Esophagus squamous epithelium (tissue), 5 donors: Measurements from ENCODE around the gene TDRD9. TPM values are rescaled to one million over a fixed set of nuclear protein-coding genes. Genes with fewer than 3 reads are reported as not detected.

Experiments
- DNase-seq: peaks from one replicate; lab custom pipeline; 2025; lab: John Stamatoyannopoulos, UW
- H3K27ac ChIP-seq, 4 donors: fragments of 200-600 bp; sonication (generic); one replicate each; pipeline ENCODE4 v1.5.1; 2016 to 2019; ENCODE audit warnings: mild to moderate bottlenecking in 1 of 4
- H3K27me3 ChIP-seq, 4 donors: fragments of 200-600 bp; sonication (generic); 1 replicate in 3 of 4; 2 replicates in 1 of 4; pipeline versions ENCODE4 v1.5.1 to v1.6.0; 2017 to 2021; ENCODE audit warnings: antibody characterized with exemption in 1 of 4
- H3K36me3 ChIP-seq, 3 donors: fragments of 200-600 bp; sonication (generic); one replicate each; pipeline ENCODE4 v1.5.1; 2016 to 2019
- H3K4me1 ChIP-seq, 3 donors: fragments of 200-600 bp; sonication (generic); one replicate each; pipeline ENCODE4 v1.5.1; 2017 to 2019
- H3K4me3 ChIP-seq, 4 donors: fragments of 200-600 bp; sonication (generic); 1 replicate in 3 of 4; 2 replicates in 1 of 4; pipeline ENCODE4 v1.5.1; 2016 to 2019; ENCODE audit warnings: mild to moderate bottlenecking in 2 of 4, moderate library complexity in 1 of 4
- H3K9me3 ChIP-seq, 3 donors: fragments of 200-600 bp; sonication (generic); one replicate each; pipeline ENCODE4 v1.5.1; 2016 to 2019
- POLR2A ChIP-seq, 4 donors: fragments of 450-650 bp; IDR thresholded peaks; one replicate each; pipeline ENCODE4 v1.6.1; 2017; ENCODE audit warnings: antibody characterized with exemption in 4 of 4, mild to moderate bottlenecking in 4 of 4, moderate library complexity in 3 of 4
- WGBS, 2 donors: methylation state at CpG; one replicate each; pipeline ENCODE4 v1.1.5; 2018; 5-methylcytosine and 5-hydroxymethylcytosine counted together
- intact Hi-C: fragments of 100-400 bp; cut with DNase I; formaldehyde crosslinking; loops from one replicate; pipeline ENCODE4 v1.15.0; 2022
- total RNA-seq, 4 donors: library from RNA; depleted of rRNA; stranded (reverse); fragments of >200 nt; gene quantifications; one replicate each; pipeline ENCODE4 v1.1.0, GENCODE V29; 2016
- TF ChIP-seq, protein P1 (sequence below), 6 experiments: fragments of 450-650 bp in 4 of 6; fragments of 200-600 bp in 2 of 6; sonication (generic) in 2 of 6; IDR thresholded peaks; one replicate each; pipeline ENCODE4 v1.5.1; 2016 to 2019; ENCODE audit warnings: antibody characterized with exemption in 6 of 6, mild to moderate bottlenecking in 4 of 6, moderate library complexity in 4 of 6
- donor health status: DM: yes; HTN: yes; CAD: no.

The TDRD9 gene
- total RNA-seq, 4 donors from 2014 or later = 0.09 to 6.0 (median 0.74) TPM

GRCh38 chr14:103905842-103906456 is 22.3 kb upstream of the TDRD9 start:
- no peaks in the 10 kb centered on the region for H3K27me3 ChIP-seq
- H3K36me3 ChIP-seq = peaks cover 0 to 3% (median 0%) of the 10 kb centered on the region in 3 donors
- no peak for DNase-seq
- 47 to 62% methylated on average over 12 to 15 of the region's 22 CpGs for WGBS, 2 donors
- no peak overlapping the region for H3K27ac ChIP-seq
- H3K9me3 ChIP-seq = no peaks in the 10 kb centered on the region
- intact Hi-C loops = loop anchor here (5.0 kb wide), 1 partner anchor 99 kb away; no protein-coding TSS in a partner anchor
- peaks cover 0 to 19% (median 11%) of the 10 kb centered on the region in 3 donors for H3K4me1 ChIP-seq
- no peak for TF ChIP-seq POLR2A (IDR thresholded peaks at IDR 0.05)
- TF ChIP-seq, protein P1, sequence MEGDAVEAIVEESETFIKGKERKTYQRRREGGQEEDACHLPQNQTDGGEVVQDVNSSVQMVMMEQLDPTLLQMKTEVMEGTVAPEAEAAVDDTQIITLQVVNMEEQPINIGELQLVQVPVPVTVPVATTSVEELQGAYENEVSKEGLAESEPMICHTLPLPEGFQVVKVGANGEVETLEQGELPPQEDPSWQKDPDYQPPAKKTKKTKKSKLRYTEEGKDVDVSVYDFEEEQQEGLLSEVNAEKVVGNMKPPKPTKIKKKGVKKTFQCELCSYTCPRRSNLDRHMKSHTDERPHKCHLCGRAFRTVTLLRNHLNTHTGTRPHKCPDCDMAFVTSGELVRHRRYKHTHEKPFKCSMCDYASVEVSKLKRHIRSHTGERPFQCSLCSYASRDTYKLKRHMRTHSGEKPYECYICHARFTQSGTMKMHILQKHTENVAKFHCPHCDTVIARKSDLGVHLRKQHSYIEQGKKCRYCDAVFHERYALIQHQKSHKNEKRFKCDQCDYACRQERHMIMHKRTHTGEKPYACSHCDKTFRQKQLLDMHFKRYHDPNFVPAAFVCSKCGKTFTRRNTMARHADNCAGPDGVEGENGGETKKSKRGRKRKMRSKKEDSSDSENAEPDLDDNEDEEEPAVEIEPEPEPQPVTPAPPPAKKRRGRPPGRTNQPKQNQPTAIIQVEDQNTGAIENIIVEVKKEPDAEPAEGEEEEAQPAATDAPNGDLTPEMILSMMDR (IDR thresholded peaks at IDR 0.05) = no peak
- H3K4me3 ChIP-seq = no peak overlapping the region

- intact Hi-C loops = loop anchor here (5.0 kb wide), 1 partner anchor 101 kb away; no protein-coding TSS in a partner anchor
- 90 to 94% methylated on average over 4 of the region's 4 CpGs for WGBS, 2 donors
Measured at GRCh38 chr14:103908580-103908979, 19.7 kb upstream of the TDRD9 start.

GRCh38 chr14:103909531-103910261 is 18.6 kb upstream of the TDRD9 start:
- Histone ChIP-seq H3K27me3 (no peaks in the 10 kb centered on the region), H3K9me3 (no peaks in the 10 kb centered on the region), H3K4me3 (peak overlapping the region in 1 of 4 donors; percentile 46), H3K27ac (peak overlapping the region; percentile 21 to 66 (median 39)), H3K36me3 (peaks cover 0 to 41% (median 14%) of the 10 kb centered on the region in 3 donors), H3K4me1 (peaks cover 0 to 15% (median 11%) of the 10 kb centered on the region in 3 donors)
- TF ChIP-seq, protein P1 (IDR thresholded peaks at IDR 0.05) = no peak
- TF ChIP-seq POLR2A (IDR thresholded peaks at IDR 0.05) = no peak
- intact Hi-C loops = loop anchor here (5.0 kb wide), 1 partner anchor 102 kb away; no protein-coding TSS in a partner anchor
- 61 to 76% methylated on average over 9 to 19 of the region's 26 CpGs for WGBS, 2 donors
- DNase-seq = no peak

More at GRCh38 chr14:103908580-103908979, 19.7 kb upstream of the TDRD9 start:
- Histone ChIP-seq H3K27me3 (no peaks in the 10 kb centered on the region), H3K27ac (no peak overlapping the region), H3K36me3 (peaks cover 0 to 30% (median 7%) of the 10 kb centered on the region in 3 donors), H3K9me3 (no peaks in the 10 kb centered on the region), H3K4me3 (no peak overlapping the region), H3K4me1 (peaks cover 0 to 15% (median 11%) of the 10 kb centered on the region in 3 donors)
- TF ChIP-seq POLR2A (IDR thresholded peaks at IDR 0.05) = no peak
- TF ChIP-seq, protein P1 (IDR thresholded peaks at IDR 0.05) = no peak
- DNase-seq = no peak

DNA sequence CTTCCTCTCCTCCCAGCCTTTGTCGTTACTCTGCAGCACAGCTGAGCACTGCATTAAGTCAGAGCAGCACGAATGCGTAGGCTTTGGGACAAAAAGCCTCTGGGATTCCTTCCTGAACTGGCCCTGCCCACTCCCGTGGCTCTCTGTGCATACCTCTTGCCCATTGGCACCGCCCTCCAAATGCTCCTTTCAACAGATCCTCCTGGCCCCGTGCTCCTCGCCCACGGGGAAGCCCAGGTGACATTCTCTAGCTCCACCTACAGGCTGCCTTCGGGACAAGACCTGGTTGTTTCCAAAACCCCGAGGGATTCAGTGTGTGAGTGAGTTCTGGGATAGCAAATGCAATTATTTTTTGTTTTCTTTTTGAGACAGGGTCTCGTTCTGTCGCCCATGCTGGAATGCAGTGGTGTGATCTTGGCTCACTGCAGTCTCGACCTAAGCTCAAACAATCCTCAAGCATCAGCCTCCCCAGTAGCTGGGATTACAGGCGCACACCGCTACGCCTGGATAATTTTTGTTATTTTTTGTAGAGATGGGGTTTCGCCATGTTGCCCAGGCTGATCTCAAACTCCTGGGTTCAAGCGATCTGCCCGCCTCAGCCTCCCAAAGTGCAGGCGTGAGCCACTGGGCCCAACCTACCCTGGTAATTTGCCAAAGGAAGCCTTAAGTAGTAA is 17.9 kb upstream of the TDRD9 start:
- 10 to 14% methylated on average over 13 to 14 of the region's 20 CpGs for WGBS, 2 donors
- peak overlapping the region in 1 of 4 donors; percentile 46 for H3K4me3 ChIP-seq

More for the DNA sequence above, 17.9 kb upstream of the TDRD9 start:
- no peak for DNase-seq
- TF ChIP-seq, protein P1 (IDR thresholded peaks at IDR 0.05) = peak; percentile 50 to 93 (median 90)
- no peak for TF ChIP-seq POLR2A (IDR thresholded peaks at IDR 0.05)
- H3K27ac ChIP-seq = peak overlapping the region; percentile 21 to 66 (median 39)
- H3K36me3 ChIP-seq = peaks cover 0 to 48% (median 14%) of the 10 kb centered on the region in 3 donors
- intact Hi-C loops = no loop called here
- H3K4me1 ChIP-seq = peaks cover 0 to 15% (median 11%) of the 10 kb centered on the region in 3 donors
- H3K27me3 ChIP-seq = no peaks in the 10 kb centered on the region
- no peaks in the 10 kb centered on the region for H3K9me3 ChIP-seq
